ENCODE results near the gene TAOK1.

DNA sequence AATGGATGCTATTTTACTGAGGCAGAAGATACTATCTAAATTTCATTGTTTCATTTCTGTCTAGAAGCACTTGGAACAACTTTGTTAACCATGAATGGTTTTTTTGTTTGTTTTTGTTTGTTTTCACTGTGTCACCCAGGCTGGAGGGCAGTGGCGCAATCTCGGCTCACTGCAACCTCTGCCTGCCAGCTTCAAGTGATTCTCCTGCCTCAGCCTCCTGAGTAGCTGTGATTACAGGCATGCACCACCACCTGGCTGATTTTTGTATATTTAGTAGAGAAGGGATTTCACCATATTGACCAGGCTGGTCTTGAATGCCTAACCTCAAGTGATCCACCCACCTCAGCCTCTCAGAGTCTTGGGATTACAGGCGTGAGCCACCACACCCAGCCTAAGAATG is 136.2 kb downstream of the TAOK1 start:
- no peak for TF ChIP-seq TCF12 (IDR thresholded peaks at IDR 0.05; ENCODE audit: low read depth)
- no peak for TF ChIP-seq CREB1 (IDR thresholded peaks at IDR 0.05; ENCODE audit: low read depth)
- TF ChIP-seq ZBTB7A (IDR thresholded peaks at IDR 0.05; ENCODE audit: low read depth): no peak
- no peak for TF ChIP-seq YY1 (IDR thresholded peaks at IDR 0.05; ENCODE audit: low read depth)
- no peak for TF ChIP-seq NFIC (IDR thresholded peaks at IDR 0.05)
- no peak for TF ChIP-seq EP300 (IDR thresholded peaks at IDR 0.05; ENCODE audit: borderline replicate concordance)
- TF ChIP-seq, protein P1, sequence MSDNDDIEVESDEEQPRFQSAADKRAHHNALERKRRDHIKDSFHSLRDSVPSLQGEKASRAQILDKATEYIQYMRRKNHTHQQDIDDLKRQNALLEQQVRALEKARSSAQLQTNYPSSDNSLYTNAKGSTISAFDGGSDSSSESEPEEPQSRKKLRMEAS (IDR thresholded peaks at IDR 0.05): no peak
- TF ChIP-seq TEAD4 (IDR thresholded peaks at IDR 0.05): no peak
